AG04449 (cell line): ENCODE data around the gene RPUSD4.

Source experiments
- CTCF ChIA-PET: fragments of 350-600 bp; formaldehyde crosslinking; extraction: SDS; loops from one replicate; lab custom pipeline; 2021; ENCODE audit warnings: antibody characterized with exemption; lab: Yijun Ruan, JAX
- POLR2A ChIA-PET: fragments of 400-600, 350-600 bp; formaldehyde crosslinking; extraction: SDS; loops from one replicate; lab custom pipeline; 2020; ENCODE audit warnings: antibody characterized with exemption, inconsistent platforms; lab: Yijun Ruan, JAX
- DNase-seq: peaks from one replicate; pipeline ENCODE4 v3.0.0-alpha.2; 2010; ENCODE audit warnings: low read depth, low spot score
- H3K4me3 ChIP-seq: 2 replicates; pipeline ENCODE4 v1.5.1; 2011; ENCODE audit warnings: low read depth, mild to moderate bottlenecking, control low read depth, low read length
- CTCF ChIP-seq: IDR thresholded peaks from one replicate; pipeline ENCODE4 v1.5.1; 2011; ENCODE audit warnings: mild to moderate bottlenecking, moderate library complexity, low read length, control low read depth, inconsistent platforms; ENCODE audit not compliant: insufficient read depth; ENCODE audit errors: missing control alignments

RPUSD4 gene

GRCh38 chr11:126159719-126160344 is 51.6 kb downstream of the RPUSD4 start:
- DNase-seq = no peak
- ChIA-PET POLR2A (no interaction called here), CTCF (no interaction called here)
- TF ChIP-seq CTCF = no peak
- H3K4me3 ChIP-seq = no peak overlapping the region

- no peak overlapping the region for H3K4me3 ChIP-seq
- ChIA-PET POLR2A (no interaction called here), CTCF (no interaction called here)
- no peak for TF ChIP-seq CTCF
- no peak for DNase-seq
Measured at GRCh38 chr11:126158054-126158791, 53.2 kb downstream of the RPUSD4 start.

GRCh38 chr11:126157326-126158030 is 54.0 kb downstream of the RPUSD4 start:
- CTCF ChIA-PET = no interaction called here

GRCh38 chr11:126156814-126157213 is 54.6 kb downstream of the RPUSD4 start:
- POLR2A ChIA-PET = no interaction called here
- no peak for TF ChIP-seq CTCF
- DNase-seq = no peak
- no peak overlapping the region for H3K4me3 ChIP-seq
- CTCF ChIA-PET = no interaction called here

More at GRCh38 chr11:126157326-126158030, 54.0 kb downstream of the RPUSD4 start:
- POLR2A ChIA-PET = no interaction called here
- TF ChIP-seq CTCF = no peak
- no peak overlapping the region for H3K4me3 ChIP-seq
- no peak for DNase-seq

GRCh38 chr11:126155402-126156187 is 55.9 kb downstream of the RPUSD4 start:
- TF ChIP-seq CTCF = no peak
- no peak overlapping the region for H3K4me3 ChIP-seq
- ChIA-PET CTCF (no interaction called here), POLR2A (no interaction called here)
- DNase-seq = no peak
